ENCODE measurements around the gene PLXNB2. TPM values are rescaled to one million over a fixed set of nuclear protein-coding genes. Genes with fewer than 3 reads are reported as not detected.

Gene PLXNB2
- total RNA-seq, 1 donor from 2014 or later: 20.6 TPM

DNA sequence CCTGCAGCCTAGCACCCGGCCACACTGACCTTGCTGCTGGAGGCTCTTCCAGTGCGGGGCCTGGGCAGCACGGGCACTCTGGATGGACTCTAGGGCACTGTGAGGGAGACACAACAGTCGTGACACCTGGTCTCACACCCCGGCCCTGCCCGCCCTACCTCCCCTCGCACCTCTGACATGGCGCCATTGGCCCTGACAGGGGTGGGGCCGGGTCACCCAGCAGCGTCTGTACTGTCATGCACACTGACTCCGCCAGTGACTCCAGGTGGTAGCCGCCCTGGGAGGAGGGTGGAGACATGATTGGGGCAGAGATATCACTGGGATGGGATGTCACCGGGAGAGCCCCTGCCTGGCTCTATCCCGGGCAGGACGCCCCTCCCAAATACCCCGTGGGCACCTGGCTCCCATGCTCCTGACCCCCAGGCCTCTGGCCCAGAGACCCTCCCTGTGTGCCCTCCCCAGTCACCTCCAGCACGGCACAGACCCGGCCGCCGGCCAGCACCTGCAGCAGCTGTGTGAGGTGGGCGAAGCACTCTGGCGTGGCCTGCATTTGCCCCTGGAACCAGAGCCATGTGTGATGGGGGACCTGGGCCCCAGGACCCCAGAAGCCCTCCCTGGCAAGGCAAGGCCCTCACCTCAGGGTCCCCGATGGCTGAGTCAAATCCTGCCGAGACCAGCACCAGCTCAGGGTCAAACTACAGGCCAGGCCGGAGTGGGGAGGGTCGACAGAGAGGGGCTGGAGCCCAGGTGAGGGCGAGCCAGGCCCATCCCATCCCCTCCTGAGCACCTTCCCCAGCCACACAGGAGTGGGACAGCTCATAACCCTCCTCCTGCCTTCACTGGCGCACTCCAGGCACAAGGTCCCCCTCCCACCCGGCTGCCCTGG, 59.0 kb downstream of the PLXNB2 start:
- no peak overlapping the region for H3K4me3 Mint-ChIP-seq
- TF ChIP-seq, protein P1, sequence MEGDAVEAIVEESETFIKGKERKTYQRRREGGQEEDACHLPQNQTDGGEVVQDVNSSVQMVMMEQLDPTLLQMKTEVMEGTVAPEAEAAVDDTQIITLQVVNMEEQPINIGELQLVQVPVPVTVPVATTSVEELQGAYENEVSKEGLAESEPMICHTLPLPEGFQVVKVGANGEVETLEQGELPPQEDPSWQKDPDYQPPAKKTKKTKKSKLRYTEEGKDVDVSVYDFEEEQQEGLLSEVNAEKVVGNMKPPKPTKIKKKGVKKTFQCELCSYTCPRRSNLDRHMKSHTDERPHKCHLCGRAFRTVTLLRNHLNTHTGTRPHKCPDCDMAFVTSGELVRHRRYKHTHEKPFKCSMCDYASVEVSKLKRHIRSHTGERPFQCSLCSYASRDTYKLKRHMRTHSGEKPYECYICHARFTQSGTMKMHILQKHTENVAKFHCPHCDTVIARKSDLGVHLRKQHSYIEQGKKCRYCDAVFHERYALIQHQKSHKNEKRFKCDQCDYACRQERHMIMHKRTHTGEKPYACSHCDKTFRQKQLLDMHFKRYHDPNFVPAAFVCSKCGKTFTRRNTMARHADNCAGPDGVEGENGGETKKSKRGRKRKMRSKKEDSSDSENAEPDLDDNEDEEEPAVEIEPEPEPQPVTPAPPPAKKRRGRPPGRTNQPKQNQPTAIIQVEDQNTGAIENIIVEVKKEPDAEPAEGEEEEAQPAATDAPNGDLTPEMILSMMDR (IDR thresholded peaks at IDR 0.05): no peak
- H3K36me3 Mint-ChIP-seq (ENCODE audit: low read depth): peaks cover 23% of the 10 kb centered on the region
- DNase-seq: no peak
- H3K27ac Mint-ChIP-seq: peak overlapping the region; percentile 66
- peaks cover 41% of the 10 kb centered on the region for H3K4me1 Mint-ChIP-seq
- ATAC-seq (ENCODE audit: low read depth): no peak
- no peaks in the 10 kb centered on the region for H3K27me3 Mint-ChIP-seq
- intact Hi-C loops (cut with micrococcal nuclease): loop anchor here (10.0 kb wide), 1 partner anchor 226 kb away; the partner anchor contains the start of gene SBF1
- POLR2A ChIA-PET: interaction anchor here (0.5 to 0.6 kb wide), 2 partner anchors 48 to 243 kb away, joined by 3 read pairs; no protein-coding TSS in a partner anchor
- H3K9me3 Mint-ChIP-seq: no peaks in the 10 kb centered on the region
- CTCF ChIA-PET: no interaction called here

DNA sequence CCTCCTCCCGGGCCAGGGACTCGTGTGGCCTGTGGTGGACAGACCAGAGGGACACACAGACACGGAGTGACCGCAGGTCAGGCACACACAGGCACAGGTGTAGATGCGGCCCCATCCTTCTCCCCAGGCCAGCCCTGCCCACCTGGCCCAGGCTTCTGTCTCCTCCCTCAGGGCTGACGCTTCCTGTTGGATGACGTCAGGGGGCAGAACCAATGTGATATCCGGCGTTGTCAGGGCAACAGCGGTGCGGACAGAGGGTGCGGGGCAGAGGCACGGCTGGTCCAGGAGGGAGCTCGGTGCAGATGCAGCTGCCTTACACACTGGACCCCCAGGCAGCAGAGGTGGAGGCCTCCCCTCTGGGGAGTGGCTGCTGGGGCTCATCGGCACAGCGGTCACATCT, 59.7 kb downstream of the PLXNB2 start:
- DNase-seq: no peak

DNA sequence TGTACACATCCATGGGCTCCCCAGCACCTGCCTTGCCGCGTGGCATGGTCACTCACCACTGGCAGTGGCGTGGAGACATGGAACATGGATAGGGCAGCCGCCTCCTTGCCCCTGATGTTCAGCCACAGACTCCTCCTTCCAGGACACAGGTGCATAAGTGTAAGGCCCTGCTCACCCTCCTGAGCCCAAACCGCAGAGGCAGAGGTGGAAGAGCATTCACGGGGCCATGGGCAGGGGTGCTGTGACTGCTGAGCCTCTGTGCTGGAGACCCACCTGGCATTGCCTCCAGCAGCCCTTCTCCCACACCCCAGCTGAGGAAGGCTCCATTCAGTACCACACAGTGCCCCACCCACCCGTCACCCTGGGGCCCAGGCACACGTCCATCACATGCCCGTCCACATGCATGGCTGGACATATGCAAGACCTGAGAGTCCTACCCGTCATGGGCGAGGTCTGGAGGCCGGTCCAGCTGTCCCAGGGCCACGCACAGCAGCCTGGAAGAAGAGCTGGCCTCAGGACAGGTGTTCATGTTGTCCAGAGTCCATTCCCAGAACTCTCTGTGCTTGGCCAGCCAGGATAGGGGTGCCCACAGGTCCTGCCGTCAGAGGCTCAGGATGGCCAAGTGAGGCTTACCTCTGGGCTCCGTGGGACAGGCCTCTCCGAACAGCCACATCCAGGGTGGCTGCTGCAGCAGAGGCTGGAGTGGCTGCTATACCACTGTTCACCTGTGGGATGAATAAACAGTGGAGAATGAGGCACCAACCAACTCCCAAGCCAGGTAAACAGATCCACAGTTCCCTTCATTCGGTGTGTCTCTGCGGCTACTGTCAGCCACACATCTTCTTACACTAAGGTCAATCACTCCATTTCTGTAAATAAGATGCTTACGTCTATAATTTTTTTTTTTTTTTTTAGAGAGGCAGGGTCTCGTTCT, 60.9 kb downstream of the PLXNB2 start:
- Mint-ChIP-seq H3K36me3 (ENCODE audit: low read depth) (peaks cover 23% of the 10 kb centered on the region), H3K4me3 (peak overlapping the region; percentile 44), H3K27me3 (no peaks in the 10 kb centered on the region), H3K4me1 (peaks cover 56% of the 10 kb centered on the region), H3K27ac (no peak overlapping the region), H3K9me3 (no peaks in the 10 kb centered on the region)
- ChIA-PET CTCF (interaction anchor here (1.3 kb wide), 1 partner anchor 96 kb away, joined by 4 read pairs; no protein-coding TSS in a partner anchor), POLR2A (interaction anchor here (0.5 to 1.8 kb wide), 6 partner anchors 14 to 294 kb away, joined by 3 to 4 read pairs (median 4); partner anchors contain the start of gene MAPK11)
- TF ChIP-seq, protein P1 (IDR thresholded peaks at IDR 0.05): no peak
- DNase-seq (no peak), ATAC-seq (ENCODE audit: low read depth) (no peak)
- intact Hi-C loops (cut with micrococcal nuclease): loop anchor here (10.0 kb wide), 1 partner anchor 228 kb away; the partner anchor contains the start of gene SBF1

More for the DNA sequence above, 59.7 kb downstream of the PLXNB2 start:
- peaks cover 23% of the 10 kb centered on the region for H3K36me3 Mint-ChIP-seq (ENCODE audit: low read depth)
- CTCF ChIA-PET: no interaction called here
- H3K4me3 Mint-ChIP-seq: peak overlapping the region; percentile 38
- intact Hi-C loops (cut with micrococcal nuclease): loop anchor here (10.0 kb wide), 1 partner anchor 227 kb away; the partner anchor contains the start of gene SBF1
- no peak for ATAC-seq (ENCODE audit: low read depth)
- H3K27ac Mint-ChIP-seq: peak overlapping the region; percentile 66
- H3K9me3 Mint-ChIP-seq: no peaks in the 10 kb centered on the region
- TF ChIP-seq, protein P1 (IDR thresholded peaks at IDR 0.05): no peak
- peaks cover 48% of the 10 kb centered on the region for H3K4me1 Mint-ChIP-seq
- POLR2A ChIA-PET: interaction anchor here (0.6 kb wide), 1 partner anchor 49 kb away, joined by 3 read pairs; no protein-coding TSS in a partner anchor
- H3K27me3 Mint-ChIP-seq: no peaks in the 10 kb centered on the region

DNA sequence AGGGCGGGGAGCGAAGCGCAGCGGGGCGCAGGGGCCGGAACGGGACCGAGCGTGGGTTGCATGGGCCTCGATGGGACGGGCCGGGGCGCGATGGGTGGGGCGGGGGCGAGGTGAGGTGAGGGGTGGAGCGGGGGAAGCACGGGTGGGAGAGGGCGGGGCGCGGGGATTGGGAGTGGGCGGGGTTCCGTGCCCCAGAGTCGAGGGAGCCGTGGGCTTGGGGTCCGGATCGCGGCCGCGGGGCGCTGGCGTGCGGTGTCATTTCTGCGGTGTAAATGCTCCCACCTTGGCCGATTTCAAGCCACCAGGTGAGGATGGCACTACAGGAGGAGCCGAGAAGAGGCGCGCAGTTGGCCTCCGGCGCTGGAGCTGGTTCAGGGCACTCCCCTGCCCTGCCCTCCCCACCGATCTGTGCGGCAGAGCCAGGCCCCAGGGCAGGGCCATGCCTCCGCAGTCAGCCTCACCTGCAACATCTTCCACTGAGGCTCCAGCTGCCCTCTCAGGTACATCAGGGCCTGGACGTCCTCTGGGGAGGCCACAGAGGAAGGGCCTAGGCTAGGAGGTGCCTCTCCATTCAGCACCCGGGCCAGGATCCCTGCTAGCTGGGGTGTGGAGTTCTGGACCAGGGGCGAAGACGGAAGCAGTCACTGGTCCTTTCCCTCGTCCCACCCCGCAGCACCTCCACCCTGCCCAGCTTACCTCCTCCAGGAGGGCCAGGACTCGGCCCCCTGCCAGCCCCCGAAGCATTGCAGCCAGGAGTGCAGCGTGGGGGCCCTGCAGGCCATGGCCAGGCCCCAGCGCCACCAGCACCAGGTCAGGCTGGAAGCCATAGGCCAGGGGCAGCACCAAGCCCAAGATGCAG, 62.0 kb downstream of the PLXNB2 start:
- Mint-ChIP-seq H3K36me3 (ENCODE audit: low read depth) (peaks cover 23% of the 10 kb centered on the region), H3K4me1 (peaks cover 60% of the 10 kb centered on the region), H3K27ac (peak overlapping the region; percentile 100), H3K4me3 (peak overlapping the region; percentile 100), H3K9me3 (no peaks in the 10 kb centered on the region), H3K27me3 (no peaks in the 10 kb centered on the region)
- ATAC-seq (ENCODE audit: low read depth): peak; percentile 36
- no peak for DNase-seq
- TF ChIP-seq, protein P1 (IDR thresholded peaks at IDR 0.05): no peak
- ChIA-PET CTCF (interaction anchor here (1.2 to 1.3 kb wide), 2 partner anchors 81 to 97 kb away, joined by 4 read pairs; no protein-coding TSS in a partner anchor), POLR2A (interaction anchor here (0.6 to 1.8 kb wide), 6 partner anchors 13 to 280 kb away, joined by 3 to 5 read pairs (median 4); partner anchors contain the start of genes MAPK11 and SCO2)
- intact Hi-C loops (cut with micrococcal nuclease): loop anchor here (1.0 to 10.0 kb wide), 3 partner anchors 55 to 280 kb away; partner anchors contain the start of genes SBF1 and SCO2

All from activated B cell treated with CpG ODN at 0.5 μM for 24 hours (primary cell).